ENCODE measurements around the gene MAML3.

The MAML3 gene

DNA sequence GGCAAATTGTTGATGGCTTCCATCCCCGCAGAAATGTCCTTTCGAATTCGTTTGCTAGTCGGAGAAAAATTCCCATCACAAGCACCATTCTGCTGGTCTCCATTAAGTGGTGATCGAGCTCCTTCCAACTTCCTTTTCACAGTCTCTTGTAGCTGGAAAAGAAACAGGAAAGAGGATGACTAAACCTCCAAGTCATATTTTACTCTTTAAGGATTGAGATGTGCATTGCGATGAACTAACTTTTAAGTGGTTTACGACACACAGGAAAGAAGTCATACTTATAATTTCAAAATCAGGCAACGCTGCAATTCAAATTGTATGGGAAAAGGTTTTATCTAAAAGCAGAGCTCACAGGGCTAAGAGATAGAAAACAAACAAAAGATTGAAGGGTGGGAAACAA lies 263.2 kb downstream of the MAML3 start:
- DNase-seq, result no peak

DNA sequence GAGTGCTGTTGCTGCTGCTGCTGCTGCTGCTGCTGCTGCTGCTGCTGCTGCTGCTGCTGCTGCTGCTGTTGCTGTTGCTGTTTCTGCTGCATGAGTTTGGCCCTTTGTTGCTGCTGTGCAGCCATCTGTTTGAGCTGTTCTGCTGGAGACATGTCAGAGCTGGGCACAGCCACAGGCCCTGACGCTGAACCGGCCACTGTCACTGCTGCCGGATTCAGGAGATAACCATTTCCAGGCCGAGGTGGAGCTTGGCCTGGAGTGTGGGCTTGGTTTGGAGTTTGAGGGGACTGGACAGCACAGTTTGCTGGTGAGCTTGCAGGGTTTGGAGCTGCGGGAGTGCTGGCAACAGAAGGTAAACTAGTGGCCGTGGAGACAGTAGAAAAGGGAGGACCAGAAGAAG lies 264.1 kb downstream of the MAML3 start:
- DNase-seq, result no peak

DNA sequence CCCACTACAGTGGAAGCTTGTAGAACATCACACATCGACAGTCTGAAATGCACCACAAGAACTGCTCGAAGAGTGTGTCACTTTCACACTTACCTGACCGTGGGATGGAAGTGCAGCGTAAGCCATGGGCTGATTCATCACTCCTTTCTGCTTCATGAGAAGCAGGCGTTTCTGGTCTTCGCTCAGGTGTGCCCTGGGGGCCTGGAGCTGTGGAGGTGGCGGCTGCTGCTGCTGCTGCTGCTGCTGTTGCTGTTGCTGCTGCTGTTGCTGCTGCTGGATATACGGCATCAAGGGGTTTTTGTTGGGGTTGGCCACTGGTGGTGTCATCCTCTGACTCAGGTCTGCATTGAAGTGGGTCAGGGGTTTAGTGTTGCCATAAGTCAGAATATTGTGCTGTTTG lies 264.7 kb downstream of the MAML3 start:
- no peak for DNase-seq

DNA sequence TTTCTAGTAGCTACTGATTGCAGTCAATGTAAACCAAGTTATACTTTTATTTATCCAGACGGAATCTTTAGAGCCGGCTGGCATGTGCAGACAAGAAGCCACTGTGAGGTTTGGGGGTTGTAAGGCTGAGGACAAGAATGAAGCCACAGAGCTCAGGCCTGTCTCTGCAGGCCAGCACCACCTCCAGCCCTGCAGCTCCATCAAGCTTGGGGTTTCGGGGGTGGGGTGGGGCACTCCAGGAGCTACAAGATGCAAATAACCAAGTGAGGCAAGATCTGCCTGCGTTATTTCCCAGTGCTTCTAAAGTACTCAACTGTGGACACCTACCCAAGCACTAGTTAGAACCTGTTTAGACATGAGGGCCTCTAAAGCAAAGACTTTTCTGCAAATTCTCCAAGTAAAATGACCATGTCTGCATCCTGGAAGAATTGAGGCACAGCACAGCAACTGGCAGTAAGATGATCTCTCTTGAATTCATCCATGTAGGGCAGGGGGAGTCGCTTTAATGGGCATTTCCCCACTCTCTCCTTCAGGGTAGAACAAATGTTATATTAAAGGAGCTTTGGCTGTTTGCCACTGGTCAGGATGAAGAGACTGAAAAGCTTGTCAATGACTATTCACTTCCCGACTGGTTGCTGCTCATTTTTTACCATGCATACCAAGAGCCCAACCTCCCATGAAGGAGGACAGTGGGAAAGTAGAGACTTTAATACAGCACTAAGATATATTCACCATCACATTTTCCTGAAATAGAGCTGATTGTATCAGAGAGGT lies 265.8 kb downstream of the MAML3 start:
- DNase-seq, result no peak

DNA sequence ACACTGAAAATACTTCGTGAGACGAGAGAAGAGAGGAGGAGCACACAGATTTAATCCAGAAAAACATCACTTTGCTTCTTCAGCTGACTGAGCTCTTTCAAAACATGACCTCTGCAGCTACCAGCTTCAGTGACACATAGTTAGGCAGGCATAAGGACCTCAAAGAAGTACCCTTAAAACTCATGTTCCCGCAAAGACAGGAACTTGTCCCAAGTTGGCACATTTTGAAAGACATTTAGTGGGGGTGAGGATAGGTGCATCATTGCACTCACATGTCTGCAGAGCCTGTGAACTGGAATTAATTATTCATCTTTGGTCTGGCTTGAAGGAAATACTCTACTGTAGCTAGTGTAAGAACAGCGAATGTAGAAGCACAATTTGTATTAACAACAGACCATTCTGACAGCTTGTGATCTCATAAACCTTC lies 266.6 kb downstream of the MAML3 start:
- DNase-seq, result no peak

DNA sequence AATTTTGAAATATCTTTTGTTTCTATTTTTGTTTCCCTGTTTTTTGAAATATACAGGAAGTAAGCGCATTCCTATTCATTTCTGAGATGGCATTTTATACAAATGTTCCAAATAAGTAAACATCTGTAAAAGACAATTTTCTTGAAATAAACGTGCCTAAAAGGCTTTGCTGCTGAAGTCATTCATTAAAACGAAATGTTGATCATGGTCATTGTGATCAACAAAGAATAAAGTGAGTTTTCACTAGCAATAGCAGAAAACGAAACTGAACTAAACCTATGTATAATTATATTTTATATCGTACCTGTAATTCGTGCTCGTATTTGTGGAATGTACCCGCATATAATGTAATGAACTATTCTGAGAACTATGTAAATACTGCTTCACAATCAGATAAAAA lies 267.2 kb downstream of the MAML3 start:
- no peak for DNase-seq

DNA sequence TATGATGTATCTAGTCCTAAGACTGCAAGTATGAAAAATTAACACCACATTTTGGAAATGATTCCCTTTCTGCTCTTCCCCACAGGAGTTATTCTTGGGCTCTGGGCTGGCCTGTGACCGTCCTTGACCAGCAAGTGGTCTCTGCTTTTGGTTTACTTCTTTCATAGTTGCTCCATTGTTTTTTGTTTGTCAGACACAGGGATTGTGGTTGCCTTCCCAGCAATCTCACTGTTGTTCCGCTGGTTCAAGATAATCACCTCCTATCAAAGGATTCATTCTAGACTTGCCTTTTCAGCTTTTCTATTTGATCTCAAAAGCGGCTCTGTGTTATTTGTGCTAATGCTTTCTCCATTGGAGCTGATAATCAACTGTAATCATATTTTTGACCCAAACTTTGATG lies 269.5 kb downstream of the MAML3 start:
- no peak for DNase-seq

DNA sequence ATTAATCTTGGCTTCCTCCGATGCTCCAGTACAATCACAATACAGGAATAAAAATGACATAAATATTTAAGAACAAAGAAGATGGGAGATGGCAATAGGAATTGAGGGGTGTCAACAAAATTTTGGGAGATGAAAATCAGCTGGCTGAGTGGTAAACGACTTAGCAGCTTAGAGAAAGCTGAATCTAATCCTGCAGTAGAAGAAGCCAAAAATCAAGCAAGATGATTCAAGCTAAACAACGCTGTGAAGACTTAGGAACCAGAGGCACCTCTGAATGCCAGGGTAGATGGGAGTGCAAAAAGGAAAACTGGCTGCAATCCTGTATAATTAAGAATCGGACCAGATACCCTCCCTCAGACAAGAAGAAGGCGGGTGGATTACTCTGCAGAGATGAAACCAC lies 273.1 kb downstream of the MAML3 start:
- no peak for DNase-seq

DNA sequence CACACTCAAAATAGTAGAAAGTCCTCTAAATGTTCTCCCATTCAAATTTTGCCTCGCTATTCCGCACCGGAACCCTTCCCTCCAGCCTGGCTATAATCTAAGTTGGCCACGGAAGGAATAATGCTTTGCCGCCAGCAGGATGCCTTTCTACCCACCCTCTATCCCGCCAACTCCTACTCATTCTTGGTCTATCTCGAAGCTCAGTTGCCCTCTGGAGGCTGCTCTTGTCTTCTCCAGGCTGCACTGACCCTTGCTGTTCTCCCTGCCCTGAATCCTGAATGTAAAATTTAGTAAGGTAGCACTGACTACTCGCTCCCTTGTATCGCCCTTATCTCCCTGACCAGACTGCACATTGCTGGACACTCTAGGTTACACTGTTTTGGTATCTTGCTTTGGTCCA lies 275.9 kb downstream of the MAML3 start:
- DNase-seq, result no peak

DNA sequence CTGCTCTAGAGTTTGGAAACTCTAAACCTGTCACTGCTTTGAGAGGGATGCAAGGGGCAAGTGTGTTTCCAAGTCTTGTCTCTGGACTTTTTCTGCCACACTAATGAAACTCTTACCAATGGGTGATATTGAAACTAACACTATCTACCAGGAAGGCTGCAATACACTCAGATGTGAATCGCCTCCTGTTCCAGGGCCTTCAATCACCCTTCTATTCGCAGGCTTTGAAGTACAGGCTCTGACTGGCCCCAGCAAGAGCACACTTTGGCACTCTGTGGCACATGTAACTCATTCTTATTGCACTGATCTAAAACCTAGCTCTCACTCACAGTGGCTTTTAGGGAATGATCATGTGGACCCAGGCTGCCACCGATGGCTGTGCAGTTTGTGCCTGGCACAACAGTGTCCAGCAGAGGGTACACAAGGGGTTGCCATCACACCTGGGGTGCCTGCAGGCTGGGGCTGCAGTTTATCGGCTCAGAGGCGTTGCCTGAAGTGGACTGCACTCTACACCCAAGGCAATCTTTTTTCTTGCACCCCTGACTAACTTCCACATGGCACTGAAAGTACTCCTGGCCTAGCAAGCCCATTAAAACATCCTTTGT lies 277.5 kb downstream of the MAML3 start:
- no peak for DNase-seq

DNA sequence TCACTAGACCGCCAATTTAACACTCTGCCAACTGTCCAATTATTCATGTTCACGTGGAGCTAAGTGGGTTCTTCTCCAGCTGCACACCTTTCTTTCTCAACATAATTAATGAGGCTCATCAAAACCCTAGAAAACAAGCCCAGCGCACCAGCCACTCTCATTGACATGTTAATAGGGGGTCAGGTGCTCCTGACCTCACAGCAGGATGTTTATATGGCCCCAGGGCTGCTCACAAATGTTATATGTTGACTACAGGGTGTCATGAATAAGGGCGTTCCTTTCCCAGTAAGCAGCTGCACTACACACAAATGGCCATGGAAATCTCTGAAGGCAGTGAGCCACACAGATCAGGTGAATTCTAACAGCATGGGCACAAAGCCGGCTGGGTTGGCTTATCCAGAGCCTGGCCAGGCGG lies 278.6 kb downstream of the MAML3 start:
- DNase-seq, result no peak

DNA sequence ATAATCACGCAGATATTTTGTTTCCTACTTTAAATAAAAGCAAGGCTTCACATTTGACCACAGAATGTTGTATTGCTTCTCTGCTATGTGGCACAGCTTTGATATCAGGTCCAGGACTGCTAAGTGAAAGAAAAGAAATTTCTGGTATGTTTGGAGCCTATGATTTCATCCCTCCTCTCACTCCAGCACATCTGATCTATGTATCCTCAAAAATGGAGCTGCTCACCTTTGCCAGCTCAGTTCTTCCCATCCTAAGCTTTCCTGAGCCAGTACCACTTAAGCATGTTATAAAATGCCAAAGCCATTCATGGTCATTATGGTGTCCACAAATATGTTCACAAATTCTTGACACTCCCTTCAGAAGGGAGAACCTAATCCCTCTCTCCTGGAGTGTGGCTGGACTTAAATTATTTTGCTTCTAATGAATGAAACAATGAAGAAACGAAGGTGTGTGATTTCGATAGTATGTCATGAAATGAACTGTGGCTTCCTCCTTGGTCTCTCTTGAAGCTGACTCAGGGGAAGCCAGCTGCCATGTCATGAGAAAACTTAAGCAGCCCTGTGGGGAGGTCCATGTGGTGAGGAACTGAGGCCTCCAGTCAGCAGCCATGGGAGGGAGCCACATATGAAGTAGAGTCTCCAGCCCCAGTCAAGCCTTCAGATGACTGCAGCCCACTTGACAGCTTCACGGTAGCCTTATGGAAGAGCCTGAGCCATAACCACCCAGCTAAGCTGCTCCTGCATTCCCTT lies 280.7 kb downstream of the MAML3 start:
- no peak for DNase-seq

DNA sequence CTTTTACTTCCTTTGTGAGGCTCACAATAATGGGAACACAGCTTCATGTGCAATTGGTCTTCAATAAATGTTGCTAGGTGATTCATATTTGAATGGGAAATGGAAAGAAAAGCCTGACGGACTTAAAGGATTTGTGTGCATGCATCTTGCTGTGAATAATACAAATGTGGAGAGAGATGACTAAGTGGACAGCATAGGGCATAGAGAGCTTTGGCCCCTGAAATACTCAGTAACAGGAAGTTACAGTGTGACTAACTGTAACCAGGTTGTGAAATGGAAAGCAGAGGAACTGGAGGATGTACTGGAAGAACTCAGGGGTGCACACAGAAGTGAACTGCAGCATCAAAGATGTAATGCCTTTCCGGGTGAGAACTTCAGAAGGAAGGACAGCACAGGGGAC lies 281.7 kb downstream of the MAML3 start:
- DNase-seq, result no peak

DNA sequence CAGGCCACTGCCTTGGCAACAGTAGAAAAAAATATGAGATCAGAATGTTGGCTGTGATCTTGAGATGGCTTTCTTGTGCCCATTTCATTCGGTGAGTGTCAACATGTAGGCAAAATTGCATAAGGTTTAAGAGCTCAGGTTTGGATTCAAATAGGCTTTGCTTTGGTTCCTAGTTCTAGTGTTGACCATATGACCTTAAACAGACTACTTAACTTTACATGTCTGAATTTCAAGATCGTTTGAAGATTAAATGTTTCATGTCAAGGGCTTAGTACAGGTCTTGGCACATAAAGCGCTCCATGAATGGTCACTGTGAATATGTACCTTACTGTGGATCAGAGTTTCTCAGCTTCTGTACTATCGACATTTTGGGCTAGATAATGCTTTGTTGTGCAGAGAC lies 284.2 kb downstream of the MAML3 start:
- no peak for DNase-seq

DNA sequence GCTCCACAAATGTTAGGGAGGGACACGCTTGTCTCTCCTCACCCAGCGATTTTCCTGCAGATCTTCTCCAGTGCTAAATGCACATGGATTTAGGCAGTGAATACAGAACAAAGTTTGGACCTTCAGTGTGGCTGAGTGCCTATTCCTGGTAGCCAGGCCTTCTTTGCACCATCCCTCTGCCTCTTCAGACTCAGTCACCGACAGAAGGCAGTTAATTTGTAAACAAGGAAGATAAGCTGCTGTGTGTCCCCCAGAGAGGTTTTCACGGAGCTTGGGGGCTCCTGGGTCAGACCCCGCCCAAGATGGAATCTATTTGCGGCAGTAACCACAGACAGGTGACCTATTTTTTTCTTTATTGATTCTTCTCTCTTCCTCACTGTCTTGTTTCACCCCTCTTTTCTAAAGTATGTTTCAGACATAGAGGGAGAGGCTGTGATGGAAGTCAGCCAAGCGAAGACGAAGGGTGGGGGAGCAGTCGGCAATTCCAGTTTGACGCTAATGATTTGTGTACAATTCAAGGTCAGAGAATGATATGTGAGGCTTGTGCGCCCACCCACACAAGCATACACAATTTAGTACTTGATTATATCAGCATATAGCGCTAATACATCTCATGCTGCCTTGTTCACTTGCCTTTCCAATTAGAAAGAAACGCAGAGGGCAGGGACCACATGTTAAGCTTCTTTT lies 287.6 kb downstream of the MAML3 start:
- no peak for DNase-seq

DNA sequence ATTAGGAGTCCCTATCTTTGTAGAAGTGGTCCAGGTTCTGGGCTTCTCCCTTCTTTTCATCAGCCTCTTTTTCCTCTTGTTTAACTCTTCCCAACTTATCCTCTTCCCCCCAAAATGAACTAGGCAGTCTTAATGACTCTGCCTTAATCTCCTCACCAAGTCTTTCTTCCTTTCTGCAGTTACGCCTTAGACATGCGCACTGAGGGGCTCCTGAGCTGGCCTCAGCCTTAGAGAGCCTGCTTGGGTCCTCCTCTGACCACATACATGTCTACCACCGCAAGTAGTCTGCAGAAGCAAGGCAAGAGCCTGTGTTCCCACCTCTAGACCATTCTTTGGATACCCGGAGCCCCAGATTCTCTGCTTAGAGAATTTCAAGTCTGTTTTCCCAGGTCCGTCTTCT lies 288.4 kb downstream of the MAML3 start:
- no peak for DNase-seq

DNA sequence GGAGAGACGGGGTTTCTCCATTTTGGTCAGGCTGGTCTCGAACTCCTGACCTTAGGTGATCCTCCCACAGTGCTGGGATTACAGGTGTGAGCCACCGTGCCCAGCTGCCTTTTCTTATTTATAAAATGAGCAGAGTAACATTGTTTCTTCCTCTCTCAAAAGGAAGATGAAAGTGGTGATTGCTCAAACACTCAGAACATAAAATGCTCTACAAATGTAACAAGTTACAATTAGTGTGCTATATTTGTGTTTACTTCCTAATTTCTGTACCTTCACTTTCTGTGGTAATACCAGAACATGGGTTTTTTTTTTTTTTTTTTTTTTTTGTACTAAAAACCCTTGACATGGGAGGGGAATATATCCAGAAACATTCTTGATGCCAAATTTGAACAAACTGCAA lies 290.5 kb downstream of the MAML3 start:
- no peak for DNase-seq

DNA sequence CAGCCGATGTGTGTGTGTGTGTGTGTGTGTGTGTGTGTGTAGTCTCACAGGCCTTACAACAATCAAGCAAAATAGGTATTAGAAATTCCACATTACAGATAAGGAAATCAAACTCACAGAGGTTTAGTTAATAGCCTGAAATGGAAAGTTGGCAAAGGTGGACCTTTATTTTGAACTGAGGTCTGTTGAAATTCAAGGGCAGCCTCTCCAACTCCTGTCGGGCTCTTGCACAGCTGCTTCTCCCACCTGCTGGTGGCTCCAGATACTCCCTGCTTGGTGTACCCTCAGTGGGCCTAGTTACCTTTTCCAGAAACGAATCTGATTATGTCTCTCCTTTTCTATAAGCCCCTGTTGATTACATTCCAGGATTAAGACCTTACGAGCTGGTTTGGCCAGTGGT lies 292.5 kb downstream of the MAML3 start:
- no peak for DNase-seq

DNA sequence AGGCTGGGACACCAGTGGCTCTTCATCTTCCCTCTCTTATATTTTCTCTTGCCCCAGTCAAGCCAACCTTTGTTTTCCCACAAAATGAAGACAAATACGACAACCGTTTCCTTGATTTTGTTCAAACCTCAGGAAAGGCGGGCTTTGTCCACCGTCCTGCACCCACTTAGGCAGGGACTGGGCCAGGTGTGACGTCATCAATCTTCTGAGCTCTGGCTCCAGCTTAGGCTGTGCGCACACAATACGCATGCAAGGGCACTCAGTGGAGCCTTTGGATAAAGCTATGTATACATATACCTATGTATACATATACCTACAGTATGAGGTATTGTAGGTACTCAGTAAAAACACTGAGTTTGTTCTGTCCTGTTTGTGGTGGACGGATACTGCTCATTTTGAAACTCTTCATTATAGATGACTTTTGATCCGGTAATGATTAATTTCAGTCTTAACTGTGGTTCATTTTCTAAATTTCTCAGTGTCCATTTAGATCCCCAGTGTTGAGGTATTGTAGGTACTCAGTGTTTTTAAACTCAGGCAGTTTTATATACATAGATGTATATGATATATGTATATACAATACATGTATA lies 293.5 kb downstream of the MAML3 start:
- DNase-seq, result no peak

DNA sequence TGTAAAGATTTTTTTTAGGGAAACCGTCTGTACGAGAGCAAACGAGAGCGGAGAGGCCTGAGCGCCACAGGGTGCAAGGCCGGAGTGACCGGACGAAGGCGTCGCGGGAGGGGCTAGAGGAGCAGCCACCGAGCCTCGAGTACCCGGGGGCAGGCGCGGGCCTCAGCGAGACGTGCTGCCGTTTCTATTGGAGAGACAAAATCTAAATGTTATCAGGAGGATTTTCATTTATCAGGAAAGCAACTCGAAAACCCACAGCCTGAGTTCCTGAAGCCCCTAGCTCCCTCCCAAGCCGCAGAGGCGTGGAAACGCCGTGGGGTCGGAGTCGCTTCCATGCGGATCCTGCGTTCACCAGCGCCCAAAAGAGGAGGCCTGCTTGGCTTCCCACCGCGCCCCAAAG lies 294.1 kb downstream of the MAML3 start:
- no peak for DNase-seq

DNA sequence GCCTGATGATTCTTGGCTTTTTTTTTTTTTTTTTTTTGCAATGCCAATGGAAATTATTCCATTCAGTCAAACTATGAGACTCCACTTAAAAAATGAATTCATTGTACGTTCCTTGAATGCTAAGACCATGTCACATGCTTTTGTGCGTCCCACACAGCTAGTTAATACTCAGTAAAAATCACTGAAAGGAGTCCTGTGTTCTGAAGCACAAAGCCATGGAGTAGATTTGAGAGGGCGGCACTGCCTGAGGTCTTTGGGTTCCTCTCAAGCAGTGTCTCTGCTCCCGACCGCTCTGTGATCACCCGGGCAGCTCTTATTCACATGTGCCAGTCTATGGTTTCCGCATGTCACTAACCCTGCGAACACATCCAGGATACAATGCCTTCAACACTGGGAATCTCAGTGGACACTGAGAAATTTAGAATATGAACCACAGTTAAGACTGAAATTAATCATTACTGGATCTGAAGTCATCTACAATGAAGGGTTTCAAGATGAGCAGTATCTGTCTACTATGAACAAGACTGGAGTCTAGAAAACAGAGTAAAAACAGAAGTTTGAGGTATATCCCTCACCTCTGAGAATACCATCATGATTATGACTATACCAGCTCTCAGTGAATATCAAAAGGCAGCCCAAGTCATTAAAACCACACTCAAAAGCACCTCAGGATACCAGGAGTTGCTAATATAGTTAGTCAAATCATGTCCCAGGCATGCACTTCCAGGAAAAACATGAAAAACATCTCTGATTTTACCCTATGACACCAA lies 295.4 kb downstream of the MAML3 start:
- no peak for DNase-seq

DNA sequence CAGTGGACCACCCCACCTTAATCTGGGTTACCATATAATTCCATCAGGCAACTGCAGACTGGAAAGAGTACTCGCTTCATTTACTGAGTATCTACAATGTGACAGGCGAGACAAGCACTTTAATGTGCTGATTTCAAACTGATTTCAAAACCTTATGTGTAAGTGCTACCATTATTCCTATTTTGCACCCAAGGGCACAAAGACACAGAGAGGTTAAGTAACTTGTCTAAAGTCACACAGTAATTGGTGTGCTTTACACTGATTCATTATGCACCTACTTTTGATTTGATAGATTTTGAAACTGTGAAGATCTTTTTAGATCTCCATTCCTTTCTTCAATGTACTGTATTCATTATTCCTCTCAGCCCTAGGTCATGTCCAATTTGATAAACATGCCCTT lies 296.0 kb downstream of the MAML3 start:
- no peak for DNase-seq
